ENCODE results near the gene DDIT4.
"Not testable (repeated sequence)": the region's sequence is repeated elsewhere in the genome, so short reads cannot be mapped to it uniquely, and the experiment has no call there.

The DDIT4 gene

GRCh38 chr10:72273410-72274212 is at the start of gene DDIT4:
Gene DDIT4, plus strand, starts transcription at chr10:72273924. Its CDS starts 293 bp downstream, at chr10:72274217.
- DNase-seq (ENCODE audit: insufficient read length, low spot score) = peak; percentile 99

GRCh38 chr10:72224191-72224590 is 49.5 kb upstream of the DDIT4 start:
- not testable (repeated sequence) for FAIRE-seq; DNase-seq (ENCODE audit: insufficient read length, low spot score)

More at GRCh38 chr10:72273410-72274212, at the start of gene DDIT4:
- peak; percentile 93 for FAIRE-seq

DNA sequence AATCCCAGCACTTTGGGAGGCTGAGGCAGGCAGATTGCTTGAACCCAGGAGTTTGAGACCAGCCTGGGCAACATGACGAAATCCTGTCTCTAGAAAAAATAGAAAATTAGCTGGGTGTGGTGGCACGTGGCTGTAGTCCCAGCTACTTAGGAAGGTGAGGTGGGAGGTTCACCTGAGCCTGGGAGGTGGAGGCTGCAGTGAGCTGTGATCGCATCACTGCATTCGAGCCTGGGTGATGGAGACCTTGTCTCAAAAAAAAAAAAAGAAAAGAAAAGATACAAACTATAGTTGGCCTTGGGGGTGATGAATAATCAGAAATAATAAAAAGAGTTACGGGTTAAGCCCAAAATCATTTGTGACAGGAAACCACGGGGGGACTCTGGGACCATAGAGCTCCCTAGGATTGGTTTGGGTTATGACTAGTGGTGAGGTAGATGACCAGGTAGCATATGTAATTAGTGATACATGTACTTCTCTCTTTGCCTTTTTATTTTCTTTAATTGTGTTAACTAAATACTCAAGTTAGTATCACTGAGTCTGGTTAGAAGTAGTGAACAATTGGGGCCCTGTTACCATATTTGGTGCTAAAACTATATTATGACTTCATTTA is 47.2 kb upstream of the DDIT4 start:
- no peak for DNase-seq (ENCODE audit: insufficient read length, low spot score)
- FAIRE-seq = no peak

GRCh38 chr10:72227826-72228225 is 45.9 kb upstream of the DDIT4 start:
- FAIRE-seq (no peak), DNase-seq (ENCODE audit: insufficient read length, low spot score) (no peak)

DNA sequence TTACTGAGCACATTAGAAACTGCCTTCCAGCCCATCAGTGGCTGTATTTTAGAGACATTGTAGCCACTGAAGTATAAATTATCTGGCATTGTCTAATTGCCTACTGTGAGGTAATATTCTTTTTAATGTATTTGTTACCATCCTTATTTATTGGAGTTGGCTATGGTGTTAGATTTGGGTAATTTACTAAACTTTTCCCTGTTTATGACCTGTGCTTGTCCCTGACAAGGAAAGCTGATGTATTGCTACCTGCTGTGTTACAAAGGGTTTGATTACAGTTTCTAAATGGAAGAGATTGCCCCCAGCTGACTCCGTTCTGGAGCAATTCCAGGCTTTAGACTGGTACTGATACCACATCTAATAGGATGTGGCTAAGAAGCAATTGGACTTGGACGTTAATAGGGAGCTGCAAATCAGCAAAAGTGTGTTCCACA is 45.4 kb upstream of the DDIT4 start:
- DNase-seq (ENCODE audit: insufficient read length, low spot score) (no peak), FAIRE-seq (no peak)

DNA sequence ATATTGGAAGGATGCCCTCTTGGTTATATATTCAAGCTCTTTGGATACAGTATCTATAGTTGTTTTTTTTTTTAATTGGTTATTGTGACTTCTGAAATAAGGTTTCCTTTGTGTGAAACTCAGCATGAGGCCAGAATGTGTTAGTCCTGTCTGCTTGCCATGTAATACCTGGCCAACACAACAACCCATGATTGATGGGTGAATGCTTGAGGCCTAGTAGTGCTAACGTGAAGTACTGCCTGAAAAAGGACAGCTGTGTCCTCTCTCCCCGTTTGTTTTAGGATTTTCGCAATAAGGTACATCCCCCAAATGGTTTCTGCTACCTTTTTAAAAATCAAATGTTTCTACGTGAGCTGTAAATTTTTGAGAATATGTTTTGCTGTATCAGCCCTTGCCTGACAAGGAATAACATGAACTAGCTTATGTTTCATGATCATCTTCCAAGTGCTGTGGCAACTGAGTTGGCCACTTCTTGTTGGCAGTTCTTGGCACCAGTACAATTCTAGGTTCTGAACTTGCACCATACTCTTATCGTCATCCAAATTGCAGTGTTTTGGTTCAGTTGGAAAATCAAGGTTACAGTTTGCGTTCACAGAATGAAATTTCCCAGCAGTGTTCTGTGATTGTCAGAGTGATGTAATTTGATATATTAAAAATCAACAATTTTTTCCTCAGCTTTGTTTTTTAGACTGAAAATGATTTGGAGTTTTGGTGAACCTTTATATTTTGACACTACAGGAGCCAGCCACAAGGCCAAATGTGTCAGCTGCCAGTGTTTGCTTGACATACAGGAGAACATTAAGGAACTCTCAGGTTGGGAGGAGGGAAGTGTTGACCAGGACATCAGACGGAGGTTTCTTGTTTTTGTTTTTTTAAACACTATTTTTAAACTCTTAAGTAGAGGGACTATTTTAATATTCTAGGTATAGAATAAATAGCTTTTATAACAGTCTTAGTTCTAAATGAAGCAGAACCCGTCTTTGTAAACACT is 44.2 kb upstream of the DDIT4 start:
- DNase-seq (ENCODE audit: insufficient read length, low spot score) (no peak), FAIRE-seq (no peak)

DNA sequence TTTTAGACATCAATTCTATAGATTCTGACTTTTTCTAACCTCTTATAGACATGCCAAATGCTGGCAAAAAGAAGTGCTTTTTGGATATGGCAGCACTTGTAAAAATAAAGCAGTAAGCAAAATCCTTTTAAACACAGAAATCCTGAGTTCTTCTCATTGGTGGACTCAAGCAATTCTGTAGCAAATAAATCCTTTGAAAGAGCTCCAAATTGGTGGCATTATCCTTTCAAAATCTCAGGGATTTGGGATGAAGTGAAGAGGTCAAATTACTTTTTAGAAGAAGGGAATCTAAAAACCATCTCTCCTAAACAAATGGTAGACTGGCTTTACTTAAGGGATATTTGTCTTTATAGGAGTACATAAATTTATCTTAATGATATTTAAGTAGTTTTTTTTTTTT is 40.1 kb upstream of the DDIT4 start:
- FAIRE-seq = no peak

DNA sequence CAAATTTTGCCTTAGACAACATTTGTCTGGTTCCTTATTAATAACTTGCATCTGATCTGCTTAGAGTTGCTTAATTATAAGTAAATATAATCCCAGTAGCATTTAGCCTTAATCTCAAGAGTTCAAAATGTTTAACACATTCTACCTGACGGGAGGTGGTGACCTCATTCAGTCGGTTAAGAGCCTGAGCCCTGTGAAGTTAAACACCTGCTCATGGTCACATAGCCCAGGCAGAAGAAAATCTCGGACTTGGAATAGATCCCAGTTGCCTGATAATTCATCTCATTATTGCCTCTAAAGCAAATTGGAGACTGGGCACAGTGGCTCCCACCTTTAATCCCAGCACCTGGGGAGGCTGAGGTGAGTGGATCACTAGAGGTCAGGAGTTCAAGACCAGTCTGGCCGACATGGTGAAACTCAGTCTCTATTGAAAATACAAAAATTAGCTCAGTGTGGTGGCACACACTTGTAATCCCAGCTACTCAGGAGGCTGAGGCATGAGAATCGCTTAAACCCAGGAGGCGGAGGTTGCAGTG is 39.1 kb upstream of the DDIT4 start:
- FAIRE-seq (no peak), DNase-seq (ENCODE audit: insufficient read length, low spot score) (no peak)

More for the DNA sequence above, 40.1 kb upstream of the DDIT4 start:
- no peak for DNase-seq (ENCODE audit: insufficient read length, low spot score)

GRCh38 chr10:72235544-72236279 is 38.0 kb upstream of the DDIT4 start:
- DNase-seq (ENCODE audit: insufficient read length, low spot score) (no peak), FAIRE-seq (no peak)

DNA sequence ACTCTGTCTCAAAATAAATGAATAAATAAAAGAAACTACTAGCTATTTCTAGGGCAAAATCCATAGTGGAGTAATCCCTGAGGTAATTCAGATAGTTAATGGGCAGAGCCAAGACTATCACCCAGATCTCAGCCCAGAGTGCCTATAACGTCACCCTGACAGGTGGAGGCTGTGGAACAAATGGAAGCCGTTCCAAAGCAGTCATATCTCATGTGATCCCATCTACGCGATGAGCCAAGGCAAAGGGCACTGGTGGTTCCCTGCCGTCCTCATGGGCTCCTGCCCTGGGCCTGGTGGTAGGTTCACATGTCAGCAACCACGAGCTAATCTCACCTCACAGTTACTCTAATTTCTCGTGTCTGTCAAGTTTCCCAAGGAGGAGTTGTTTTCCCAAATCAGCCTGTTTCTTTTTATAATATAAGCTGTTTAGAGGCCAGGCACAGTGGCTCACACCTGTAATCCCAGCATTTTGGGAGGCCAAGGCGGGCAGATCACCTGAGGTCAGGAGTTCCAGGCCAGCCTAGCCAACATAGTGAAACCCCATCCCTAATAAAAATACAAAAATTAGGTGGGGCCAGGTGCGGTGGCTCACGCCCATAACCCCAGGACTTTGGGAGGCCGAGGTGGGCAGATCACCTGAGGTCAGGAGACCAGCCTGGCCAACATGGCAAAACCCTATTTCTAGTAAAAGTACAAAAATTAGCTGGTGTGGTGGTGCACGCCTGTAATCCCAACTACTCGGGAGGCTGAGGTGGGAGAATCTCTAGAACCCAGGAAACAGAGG is 35.1 kb upstream of the DDIT4 start:
- DNase-seq (ENCODE audit: insufficient read length, low spot score) = no peak
- no peak for FAIRE-seq

GRCh38 chr10:72239409-72239808 is 34.3 kb upstream of the DDIT4 start:
- FAIRE-seq = no peak
- DNase-seq (ENCODE audit: insufficient read length, low spot score) = no peak

DNA sequence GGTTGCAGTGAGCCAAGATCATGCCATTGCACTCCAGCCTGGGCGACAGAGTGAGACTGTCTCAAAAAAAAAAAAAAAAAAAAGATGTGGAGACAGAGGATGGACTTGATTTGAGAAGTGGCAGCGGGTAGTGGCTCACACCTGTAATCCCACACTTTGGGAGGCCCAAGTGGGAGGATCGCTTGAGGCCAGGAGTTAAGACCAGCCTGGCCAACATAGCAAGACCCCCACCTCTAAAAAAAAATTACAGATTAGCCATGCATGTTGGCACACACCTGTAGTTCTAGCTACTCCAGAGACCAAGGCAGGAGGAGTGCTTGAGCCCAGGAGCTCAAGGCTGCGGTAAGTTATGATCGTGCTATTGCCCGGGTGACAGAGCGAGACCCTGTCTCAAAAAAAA is 33.4 kb upstream of the DDIT4 start:
- FAIRE-seq = no peak

GRCh38 chr10:72241691-72242252 is 32.0 kb upstream of the DDIT4 start:
- FAIRE-seq = no peak

More for the DNA sequence above, 33.4 kb upstream of the DDIT4 start:
- no peak for DNase-seq (ENCODE audit: insufficient read length, low spot score)

GRCh38 chr10:72242675-72243074 is 31.0 kb upstream of the DDIT4 start:
- DNase-seq (ENCODE audit: insufficient read length, low spot score) (no peak), FAIRE-seq (no peak)

More at GRCh38 chr10:72241691-72242252, 32.0 kb upstream of the DDIT4 start:
- DNase-seq (ENCODE audit: insufficient read length, low spot score) = no peak

GRCh38 chr10:72243822-72244437 is 29.8 kb upstream of the DDIT4 start:
- DNase-seq (ENCODE audit: insufficient read length, low spot score) = peak; percentile 71

DNA sequence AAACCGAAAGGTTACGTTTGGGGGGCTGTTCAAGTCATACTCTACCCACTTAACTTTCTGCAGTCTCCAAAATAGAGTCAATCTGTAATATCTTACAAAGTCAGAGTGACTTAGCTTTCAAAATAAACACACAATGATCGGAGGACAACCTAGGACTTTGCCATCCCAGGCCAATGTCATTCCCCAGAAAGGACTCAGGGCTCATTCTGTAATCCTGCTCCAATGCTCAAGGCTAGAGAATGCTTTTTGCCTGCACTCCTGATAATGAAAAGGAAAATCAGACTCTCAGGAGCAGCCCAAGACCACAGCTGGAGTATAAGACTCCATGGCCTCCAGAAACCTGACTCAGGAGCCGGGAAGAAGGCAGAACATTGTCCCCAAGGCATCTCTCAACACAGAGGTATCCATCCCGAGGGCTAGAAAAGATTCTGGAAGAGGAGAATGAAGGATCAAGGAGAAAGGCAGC is 29.1 kb upstream of the DDIT4 start:
- no peak for FAIRE-seq

More at GRCh38 chr10:72243822-72244437, 29.8 kb upstream of the DDIT4 start:
- no peak for FAIRE-seq

DNA sequence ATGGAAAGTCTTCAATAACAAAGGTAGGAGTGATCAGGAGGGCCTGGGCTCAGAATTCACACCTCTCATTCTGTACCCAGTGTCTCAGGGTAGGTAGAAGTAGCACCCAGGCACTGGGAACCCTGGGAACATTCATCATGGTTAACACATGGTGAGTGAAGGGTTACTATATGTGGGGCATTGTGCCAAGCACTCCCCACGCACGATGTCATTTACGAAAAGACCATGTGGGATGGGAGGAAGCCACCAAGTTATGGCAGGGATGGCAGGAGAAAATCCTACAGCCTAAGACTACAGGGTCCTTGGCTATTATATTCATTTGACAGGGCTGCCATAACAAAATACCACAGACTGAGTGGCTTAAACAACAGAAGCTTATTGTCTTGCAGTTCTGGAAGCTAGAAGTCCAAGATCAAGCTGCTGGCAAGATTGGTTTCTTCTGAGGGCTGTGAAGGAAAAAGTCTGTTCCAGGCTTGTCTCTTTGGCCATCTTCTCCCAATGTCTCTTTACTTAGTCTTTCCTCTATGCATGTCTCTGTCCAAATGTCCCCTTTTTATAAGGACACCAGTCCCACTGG is 27.7 kb upstream of the DDIT4 start:
- no peak for FAIRE-seq
- no peak for DNase-seq (ENCODE audit: insufficient read length, low spot score)

More for the DNA sequence above, 29.1 kb upstream of the DDIT4 start:
- DNase-seq (ENCODE audit: insufficient read length, low spot score) = no peak

All from HTR-8/SVneo (cell line).